Cardiac fibroblast (primary cell): ENCODE data around the gene GAL3ST2.

Source experiments
- DNase-seq, 2 donors: peaks; one replicate each; pipeline versions ENCODE4 v3.0.0 to v3.0.0-alpha.2; 2010; ENCODE audit warnings: low read depth in 2 of 2
- H3K4me3 ChIP-seq, 2 donors: replicated peaks in 1 of 2; 1 replicate in 1 of 2; 2 replicates in 1 of 2; pipeline ENCODE4 v1.5.1; 2011; ENCODE audit warnings: low read depth in 2 of 2, low read length in 2 of 2, mild to moderate bottlenecking in 2 of 2, moderate library complexity in 1 of 2
- CTCF ChIP-seq: IDR thresholded peaks from one replicate; pipeline ENCODE4 v1.5.1; 2011; ENCODE audit warnings: low read depth, mild to moderate bottlenecking, low read length, inconsistent platforms

The GAL3ST2 gene

GRCh38 chr2:241746084-241746483 lies 30.5 kb upstream of the GAL3ST2 start:
- TF ChIP-seq CTCF, result no peak

DNA sequence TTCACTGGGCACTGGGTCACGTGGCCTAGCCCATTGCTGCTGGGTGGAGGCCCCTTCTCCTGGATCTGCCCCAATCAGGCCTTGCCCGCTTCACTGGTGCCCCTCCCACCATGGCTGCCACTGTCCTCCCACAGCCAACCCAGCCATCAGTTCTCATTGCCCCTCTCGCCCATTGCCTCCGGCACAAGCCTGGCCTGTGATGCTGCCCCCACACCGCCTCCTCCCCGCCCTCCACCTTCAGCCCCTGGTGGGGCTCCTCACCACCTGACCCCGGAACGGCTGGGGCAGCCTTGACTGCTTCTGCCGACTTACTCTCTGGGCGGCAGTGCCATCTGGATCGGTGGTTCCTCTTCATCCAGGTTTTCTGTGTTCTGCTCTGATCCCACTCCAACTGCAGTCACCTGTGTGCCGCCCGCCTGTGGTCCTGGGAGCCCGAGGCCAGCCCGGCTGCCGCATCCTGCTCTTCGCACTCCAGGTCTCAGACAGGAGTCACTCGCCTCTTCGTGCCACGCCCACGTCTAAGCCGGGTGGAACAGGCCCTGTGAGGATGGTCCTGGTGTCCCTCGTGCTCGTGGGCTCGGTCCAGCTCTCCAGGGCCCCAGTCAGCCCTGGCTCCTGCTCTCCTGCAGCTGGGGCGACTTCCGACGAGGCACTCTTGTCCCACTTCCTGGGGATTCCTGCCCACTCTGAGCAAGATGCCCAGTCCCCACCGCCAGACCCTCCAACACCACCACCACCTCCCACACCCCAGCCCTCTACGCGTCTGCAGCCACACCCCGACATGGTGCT lies 28.0 kb upstream of the GAL3ST2 start:
- no peak for DNase-seq
- H3K4me3 ChIP-seq, result no peak overlapping the region
- no peak for TF ChIP-seq CTCF

More at GRCh38 chr2:241746084-241746483, 30.5 kb upstream of the GAL3ST2 start:
- H3K4me3 ChIP-seq, result no peak overlapping the region
- DNase-seq, result no peak

GRCh38 chr2:241750076-241750840 lies 26.4 kb upstream of the GAL3ST2 start:
- H3K4me3 ChIP-seq, result no peak overlapping the region
- DNase-seq, result no peak
- TF ChIP-seq CTCF, result no peak

- no peak overlapping the region for H3K4me3 ChIP-seq
- no peak for DNase-seq
- no peak for TF ChIP-seq CTCF
Observed at GRCh38 chr2:241751152-241751551, 25.5 kb upstream of the GAL3ST2 start.

GRCh38 chr2:241751776-241752175 lies 24.8 kb upstream of the GAL3ST2 start:
- no peak for TF ChIP-seq CTCF
- DNase-seq, result no peak
- H3K4me3 ChIP-seq, result no peak overlapping the region

GRCh38 chr2:241752253-241752652 lies 24.4 kb upstream of the GAL3ST2 start:
- no peak overlapping the region for H3K4me3 ChIP-seq
- DNase-seq, result no peak
- TF ChIP-seq CTCF, result no peak
